H7 (cell line): ENCODE measurements around the gene DCHS1. TPM values are rescaled to one million over a fixed set of nuclear protein-coding genes. Genes with fewer than 3 reads are reported as not detected.
"Not testable (repeated sequence)": the region's sequence is repeated elsewhere in the genome, so short reads cannot be mapped to it uniquely, and the experiment has no call there.

Source experiments
- DNase-seq: peaks from one replicate; pipeline ENCODE4 v3.0.0; 2012
- H3K27me3 ChIP-seq: 2 replicates; pipeline ENCODE4 v1.6.0; 2011; ENCODE audit warnings: mild to moderate bottlenecking, low read length; ENCODE audit not compliant: control insufficient read depth, insufficient read depth
- H3K36me3 ChIP-seq: replicated peaks from 2 replicates; pipeline ENCODE4 v1.5.1; 2011; ENCODE audit warnings: low read length; ENCODE audit not compliant: control insufficient read depth, insufficient read depth
- H3K4me3 ChIP-seq: 2 replicates; pipeline ENCODE4 v1.5.1; 2011; ENCODE audit warnings: low read depth, mild to moderate bottlenecking, control low read depth, low read length, moderate library complexity; ENCODE audit not compliant: insufficient read depth
- total RNA-seq: library from RNA; depleted of rRNA; stranded (reverse); fragments of >200 nt; shearing (Covaris generic); gene quantifications from 2 replicates; pipeline ENCODE4 v1.2.3, GENCODE V29; 2014; rRNA removed

Gene DCHS1
- 15.7 and 16.8 TPM in 2 replicates for total RNA-seq

- peak; percentile 96 for DNase-seq
- Histone ChIP-seq H3K36me3 (no peaks in the 10 kb centered on the region), H3K27me3 (peaks cover 24% of the 10 kb centered on the region), H3K4me3 (peak within 1 kb of the TSS; percentile 59)
These were observed at the start of gene DCHS1 for GRCh38 chr11:6655790-6656583. Gene DCHS1 (minus strand): TSS chr11:6655809. CDS start chr11:6641613, 14,196 bp downstream.

- Histone ChIP-seq H3K4me3 (no peak overlapping the region), H3K36me3 (no peaks in the 10 kb centered on the region), H3K27me3 (no peaks in the 10 kb centered on the region)
- peak; percentile 47 for DNase-seq
These were observed 47.8 kb upstream of the DCHS1 start for GRCh38 chr11:6703247-6704063.

GRCh38 chr11:6701955-6702354 is 46.3 kb upstream of the DCHS1 start:
- not testable (repeated sequence) for H3K36me3 ChIP-seq, H3K4me3 ChIP-seq

GRCh38 chr11:6695377-6695776 is 39.8 kb upstream of the DCHS1 start:
- no peak for DNase-seq
- H3K27me3 ChIP-seq, result no peaks in the 10 kb centered on the region

More at GRCh38 chr11:6701955-6702354, 46.3 kb upstream of the DCHS1 start:
- DNase-seq, H3K27me3 ChIP-seq: not testable (repeated sequence)

GRCh38 chr11:6694229-6694535 is 38.6 kb upstream of the DCHS1 start:
- no peak for DNase-seq
- H3K27me3 ChIP-seq, result no peaks in the 10 kb centered on the region
- H3K36me3 ChIP-seq, result no peaks in the 10 kb centered on the region
- H3K4me3 ChIP-seq, result no peak overlapping the region

More at GRCh38 chr11:6695377-6695776, 39.8 kb upstream of the DCHS1 start:
- Histone ChIP-seq H3K36me3 (no peaks in the 10 kb centered on the region), H3K4me3 (no peak overlapping the region)

GRCh38 chr11:6693342-6694228 is 38.0 kb upstream of the DCHS1 start:
- Histone ChIP-seq H3K4me3 (no peak overlapping the region), H3K36me3 (no peaks in the 10 kb centered on the region), H3K27me3 (no peaks in the 10 kb centered on the region)
- DNase-seq, result no peak

GRCh38 chr11:6692128-6692527 is 36.5 kb upstream of the DCHS1 start:
- Histone ChIP-seq H3K36me3 (no peaks in the 10 kb centered on the region), H3K4me3 (no peak overlapping the region)
- no peak for DNase-seq

GRCh38 chr11:6690431-6691132 is 35.0 kb upstream of the DCHS1 start:
- not testable (repeated sequence) for H3K4me3 ChIP-seq, H3K27me3 ChIP-seq, H3K36me3 ChIP-seq, DNase-seq

More at GRCh38 chr11:6692128-6692527, 36.5 kb upstream of the DCHS1 start:
- H3K27me3 ChIP-seq, result no peaks in the 10 kb centered on the region

GRCh38 chr11:6687876-6688275 is 32.3 kb upstream of the DCHS1 start:
- H3K4me3 ChIP-seq, result no peak overlapping the region
- no peaks in the 10 kb centered on the region for H3K36me3 ChIP-seq
- no peak for DNase-seq
- H3K27me3 ChIP-seq, result no peaks in the 10 kb centered on the region

GRCh38 chr11:6686006-6686405 is 30.4 kb upstream of the DCHS1 start:
- H3K36me3 ChIP-seq, result peaks cover 10% of the 10 kb centered on the region
- no peaks in the 10 kb centered on the region for H3K27me3 ChIP-seq
- H3K4me3 ChIP-seq, result no peak overlapping the region
- no peak for DNase-seq

- H3K27me3 ChIP-seq, DNase-seq, H3K4me3 ChIP-seq: not testable (repeated sequence)
- H3K36me3 ChIP-seq, result peaks cover 13% of the 10 kb centered on the region
These were observed 28.5 kb upstream of the DCHS1 start for GRCh38 chr11:6684068-6684467.

GRCh38 chr11:6682936-6683861 is 27.6 kb upstream of the DCHS1 start, which contains the start of gene MRPL17:
Gene MRPL17 (minus strand): TSS chr11:6683340. CDS start chr11:6683296, 44 bp downstream.
- peaks cover 13% of the 10 kb centered on the region for H3K36me3 ChIP-seq
- no peaks in the 10 kb centered on the region for H3K27me3 ChIP-seq
- peak; percentile 94 for DNase-seq
- H3K4me3 ChIP-seq, result peak within 1 kb of the TSS; percentile 97

- DNase-seq, result no peak
- H3K36me3 ChIP-seq, result peaks cover 13% of the 10 kb centered on the region
- H3K27me3 ChIP-seq, result no peaks in the 10 kb centered on the region
- H3K4me3 ChIP-seq, result peak overlapping the region; percentile 97
These were observed 27.0 kb upstream of the DCHS1 start for GRCh38 chr11:6682591-6682935.
